ENCODE data around the gene SLMAP.

DNA sequence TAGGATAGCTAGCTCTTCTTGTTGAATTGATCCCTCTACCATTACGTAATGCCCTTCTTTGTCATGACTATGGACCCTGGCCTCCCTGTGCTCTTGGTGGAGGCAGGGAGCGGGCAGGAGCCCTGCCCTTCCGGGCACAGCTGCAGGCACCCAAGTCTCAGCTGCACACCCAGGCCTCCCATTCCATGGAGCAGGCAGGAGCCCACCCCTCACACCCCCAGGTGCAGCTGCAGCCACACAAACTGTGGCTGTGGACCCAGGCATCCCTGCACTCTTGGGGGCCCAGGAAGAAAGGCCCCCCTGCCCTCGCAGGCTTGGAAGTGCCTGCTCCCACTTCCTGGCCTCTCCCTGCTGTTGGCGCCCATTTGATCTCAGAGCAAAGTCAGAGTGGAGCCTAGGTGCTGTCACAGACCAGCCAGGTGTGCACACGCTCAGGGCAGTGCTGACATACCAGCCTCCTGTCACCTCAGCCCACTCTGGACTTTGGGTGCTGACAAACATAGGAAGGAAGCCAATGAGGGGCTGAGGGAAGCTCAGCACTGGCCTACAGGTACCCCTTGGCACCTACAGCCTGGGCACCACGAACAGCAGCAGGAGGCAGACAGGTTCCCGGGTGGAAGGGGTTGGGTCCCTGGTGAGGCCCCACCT, 53.0 kb downstream of the SLMAP start:
- TF ChIP-seq POLR2A (IDR thresholded peaks at IDR 0.05; ENCODE audit: low read depth), result no peak
- no peak for TF ChIP-seq CTCF (IDR thresholded peaks at IDR 0.05)
- no peak for TF ChIP-seq POLR2AphosphoS5 (IDR thresholded peaks at IDR 0.05)
- TF ChIP-seq EP300 (IDR thresholded peaks at IDR 0.05), result no peak

All from esophagus muscularis mucosa (tissue), 4 donors.